IMR-90 (cell line): ENCODE results near the gene PSKH1. TPM values are rescaled to one million over a fixed set of nuclear protein-coding genes. Genes with fewer than 3 reads are reported as not detected.

ENCODE experiments used
- ATAC-seq: fragments of 200-7000 bp; cut with Tn5 transposase; 2 replicates; pipeline ENCODE4 v1.9.1; 2020; ENCODE audit warnings: low read depth, mild to moderate bottlenecking, moderate library complexity
- BruUV-seq: library from RNA; stranded (reverse); fragments of 400-500 nt; replicated peaks from 2 replicates; lab custom pipeline; 2021; lab: Mats Ljungman, UMichigan
- CTCF ChIA-PET: fragments of 300-600 bp; formaldehyde crosslinking; extraction: SDS; loops from one replicate; lab custom pipeline; 2021; ENCODE audit warnings: antibody characterized with exemption; lab: Yijun Ruan, JAX
- POLR2A ChIA-PET: fragments of 300-600 bp; sonication (Branson Sonifier 250); formaldehyde crosslinking; loops from one replicate; lab custom pipeline; 2022; ENCODE audit warnings: antibody characterized with exemption; ENCODE audit not compliant: unreplicated experiment; lab: Charles Lee
- DNase-seq: peaks from one replicate; pipeline ENCODE4 v3.0.0; 2013
- H2AFZ ChIP-seq: replicated peaks from 2 replicates; pipeline ENCODE3; 2013; ENCODE audit warnings: low read length, mild to moderate bottlenecking; ENCODE audit not compliant: poor library complexity
- H2AK5ac ChIP-seq: 2 replicates; pipeline ENCODE4 v1.6.1; 2013; ENCODE audit warnings: low read depth, low read length, inconsistent platforms
- H2AK9ac ChIP-seq: replicated peaks from 2 replicates; pipeline ENCODE3; 2013; ENCODE audit warnings: mild to moderate bottlenecking, low read depth, low read length, moderate library complexity; ENCODE audit not compliant: poor library complexity
- H2BK120ac ChIP-seq: 2 replicates; pipeline ENCODE4 v1.6.1; 2013; ENCODE audit warnings: low read depth, low read length, inconsistent platforms
- H2BK15ac ChIP-seq: 3 replicates; pipeline ENCODE4 v1.6.1; 2013; ENCODE audit warnings: low read depth, low read length, inconsistent platforms
- H2BK20ac ChIP-seq: 2 replicates; pipeline ENCODE4 v1.6.1; 2013; ENCODE audit warnings: low read depth, mild to moderate bottlenecking, inconsistent platforms, low read length, moderate library complexity
- H2BK5ac ChIP-seq: 2 replicates; pipeline ENCODE4 v1.6.1; 2013; ENCODE audit warnings: mild to moderate bottlenecking, low read depth, low read length, inconsistent platforms; ENCODE audit not compliant: poor library complexity, severe bottlenecking
- H3K14ac ChIP-seq: replicated peaks from 2 replicates; pipeline ENCODE4 v1.6.1; 2013; ENCODE audit warnings: low read depth, low read length, inconsistent platforms
- H3K18ac ChIP-seq: 2 replicates; pipeline ENCODE4 v1.6.1; 2013; ENCODE audit warnings: low read depth, low read length, control low read depth
- H3K23ac ChIP-seq: 2 replicates; pipeline ENCODE4 v1.6.1; 2013; ENCODE audit warnings: low read depth, low read length, inconsistent platforms
- H3K27ac ChIP-seq: 2 replicates; pipeline ENCODE4 v1.5.1; 2013; ENCODE audit warnings: mild to moderate bottlenecking, control low read depth, low read length; ENCODE audit not compliant: insufficient read depth
- H3K27me3 ChIP-seq: 2 replicates; pipeline ENCODE4 v1.6.1; 2013; ENCODE audit warnings: low read length; ENCODE audit not compliant: control insufficient read depth, insufficient read depth
- H3K36me3 ChIP-seq: 2 replicates; pipeline ENCODE4 v1.6.1; 2013; ENCODE audit warnings: low read length, mixed read lengths; ENCODE audit not compliant: control insufficient read depth, insufficient read depth
- H3K4ac ChIP-seq: 2 replicates; pipeline ENCODE4 v1.6.1; 2013; ENCODE audit warnings: low read depth, low read length, inconsistent platforms
- H3K4me1 ChIP-seq: 2 replicates; pipeline ENCODE4 v1.6.1; 2013; ENCODE audit warnings: low read length, mixed read lengths; ENCODE audit not compliant: control insufficient read depth, insufficient read depth
- H3K4me2 ChIP-seq: 2 replicates; pipeline ENCODE4 v1.6.1; 2013; ENCODE audit warnings: low read depth, mild to moderate bottlenecking, control low read depth, low read length, moderate library complexity
- H3K4me3 ChIP-seq: 2 replicates; pipeline ENCODE4 v1.5.1; 2013; ENCODE audit warnings: low read depth, mild to moderate bottlenecking, control low read depth, low read length, moderate library complexity; ENCODE audit not compliant: insufficient read depth
- H3K56ac ChIP-seq: 2 replicates; pipeline ENCODE4 v1.6.1; 2013; ENCODE audit warnings: low read length, inconsistent platforms; ENCODE audit not compliant: insufficient read depth; ENCODE audit errors: extremely low read depth
- H3K79me1 ChIP-seq, 2 experiments: 2 replicates each; pipeline ENCODE4 v1.6.1; 2013; ENCODE audit warnings: low read length in 2 of 2, inconsistent platforms in 1 of 2, low read depth in 1 of 2
- H3K9ac ChIP-seq: 2 replicates; pipeline ENCODE4 v1.6.1; 2013; ENCODE audit warnings: low read depth, low read length, control low read depth
- H3K9me1 ChIP-seq: 2 replicates; pipeline ENCODE4 v1.6.1; 2013; ENCODE audit warnings: low read length, inconsistent platforms; ENCODE audit not compliant: insufficient read depth
- H3K9me3 ChIP-seq: 2 replicates; pipeline ENCODE4 v1.6.1; 2013; ENCODE audit warnings: low read length; ENCODE audit not compliant: control insufficient read depth, insufficient read depth
- H4K20me1 ChIP-seq: 2 replicates; pipeline ENCODE4 v1.6.1; 2013; ENCODE audit warnings: low read length, inconsistent platforms; ENCODE audit not compliant: insufficient read depth
- H4K5ac ChIP-seq: 2 replicates; pipeline ENCODE4 v1.6.1; 2013; ENCODE audit warnings: mild to moderate bottlenecking, low read depth, low read length, control low read depth
- H4K8ac ChIP-seq, 2 experiments: 2 replicates each; pipeline ENCODE4 v1.6.1; 2013; ENCODE audit warnings: low read depth in 2 of 2, low read length in 2 of 2, control low read depth in 1 of 2, inconsistent platforms in 1 of 2
- H4K91ac ChIP-seq: 2 replicates; pipeline ENCODE4 v1.6.1; 2013; ENCODE audit warnings: low read depth, low read length, inconsistent platforms; ENCODE audit not compliant: insufficient read depth
- BHLHE40 ChIP-seq: fragments of 150-350 bp; IDR thresholded peaks from 2 replicates; pipeline ENCODE4 v1.6.1; 2016; ENCODE audit warnings: mild to moderate bottlenecking, low read depth, low read length
- CEBPB ChIP-seq: IDR thresholded peaks from 2 replicates; pipeline ENCODE4 v1.6.1; 2012; ENCODE audit warnings: low read depth, low read length, improper control_type of control experiment
- CHD1 ChIP-seq: IDR thresholded peaks from 2 replicates; pipeline ENCODE4 v1.6.1; 2012; ENCODE audit warnings: low read depth, low read length, improper control_type of control experiment
- CTCF ChIP-seq: conservative IDR thresholded peaks from 2 replicates; pipeline ENCODE4 v1.5.1; 2012; ENCODE audit warnings: mild to moderate bottlenecking, low read depth, low read length, improper control_type of control experiment
- ELK1 ChIP-seq: fragments of 150-350 bp; IDR thresholded peaks from 2 replicates; pipeline ENCODE4 v1.6.1; 2016; ENCODE audit warnings: low read depth, mild to moderate bottlenecking, low read length, moderate library complexity, borderline replicate concordance
- MAFK ChIP-seq: IDR thresholded peaks from 2 replicates; pipeline ENCODE4 v1.6.1; 2012; ENCODE audit warnings: low read depth, low read length, improper control_type of control experiment
- MAZ ChIP-seq: IDR thresholded peaks from 2 replicates; pipeline ENCODE4 v1.6.1; 2012; ENCODE audit warnings: low read depth, mild to moderate bottlenecking, low read length, improper control_type of control experiment, moderate library complexity, borderline replicate concordance
- MXI1 ChIP-seq: IDR thresholded peaks from 2 replicates; pipeline ENCODE4 v1.6.1; 2012; ENCODE audit warnings: low read depth, mild to moderate bottlenecking, low read length, moderate library complexity, borderline replicate concordance
- NFE2L2 ChIP-seq: fragments of 150-350 bp; IDR thresholded peaks from 2 replicates; pipeline ENCODE4 v1.6.1; 2016; ENCODE audit warnings: low read depth, mild to moderate bottlenecking, low read length
- RAD21 ChIP-seq: IDR thresholded peaks from 2 replicates; pipeline ENCODE4 v1.6.1; 2012; ENCODE audit warnings: low read length, improper control_type of control experiment
- USF2 ChIP-seq: fragments of 150-350 bp; IDR thresholded peaks from 2 replicates; pipeline ENCODE4 v1.6.1; 2017; ENCODE audit warnings: mild to moderate bottlenecking, antibody characterized with exemption, low read length, low read depth
- WGBS, 2 experiments: methylation state at CpG; one replicate each; pipeline versions ENCODE4 v1.1.5 to v1.1.7; 2013; ENCODE audit warnings: missing lambda C conversion rate in 2 of 2; ENCODE audit not compliant: insufficient read length in 1 of 2; ENCODE audit errors: extremely low coverage in 2 of 2; 5-methylcytosine and 5-hydroxymethylcytosine counted together
- dilution Hi-C: fragments of 300-500 bp; cut with HindIII; formaldehyde crosslinking; loops from one replicate; pipeline ENCODE4 v1.14.3; 2018; ENCODE audit warnings: low sequenced_read_pairs; ENCODE audit not compliant: unreplicated experiment
- in situ Hi-C: fragments of 300-500 bp; cut with MboI; formaldehyde crosslinking; loops from 3 replicates; pipeline ENCODE4 v1.14.3; 2019; ENCODE audit warnings: low sequenced_read_pairs, inconsistent platforms, mixed read lengths
- intact Hi-C: fragments of 100-400 bp; cut with micrococcal nuclease; formaldehyde crosslinking; loops from 2 replicates; pipeline ENCODE4 v1.10.0; 2022
- polyA plus RNA-seq, 3 experiments: library from polyadenylated mRNA; depleted of rRNA; stranded (reverse); fragments of >200 nt; gene quantifications; 2 replicates each; pipeline ENCODE4 v1.2.3, GENCODE V29; 2012; ENCODE audit warnings: low replicate concordance in 1 of 3
- total RNA-seq: library from RNA; depleted of rRNA; stranded (reverse); fragments of >200 nt; gene quantifications from 2 replicates; pipeline ENCODE4 v1.2.3, GENCODE V29; 2012

PSKH1 gene
- total and polyA plus RNA-seq, 2 of the 4 experiments (the other 2 are of a cell fraction) = 11.5 to 26.7 TPM

GRCh38 chr16:67935101-67935401, 42.0 kb downstream of the PSKH1 start (continued):
- no peak for TF ChIP-seq CTCF
- TF ChIP-seq MAFK = no peak

- H3K79me1 ChIP-seq = peaks cover 14 to 50% of the 10 kb centered on the region in 2 experiments; a peak in 3 of 4 replicates
- peak overlapping the region; percentile 26 for H3K18ac ChIP-seq
- ChIA-PET CTCF (interaction anchor here (0.6 to 3.0 kb wide), 2 partner anchors 18 to 119 kb away, joined by 3 to 16 read pairs; no protein-coding TSS in a partner anchor), POLR2A (interaction anchor here (0.5 to 0.7 kb wide), 3 partner anchors 151 to 414 kb away, joined by 3 read pairs; partner anchors contain the start of gene ACD)
- peak overlapping the region; percentile 55; the same call in 1 of the 2 replicates for H2BK120ac ChIP-seq
- no peak overlapping the region for H2BK20ac ChIP-seq
- peak overlapping the region; percentile 95 for H3K4ac ChIP-seq
- dilution Hi-C loops = no loop called here
- H3K9ac ChIP-seq = peak overlapping the region; percentile 99
- peak overlapping the region; percentile 100 for H2AK9ac ChIP-seq
- in situ Hi-C loops = loop anchor here (25.0 kb wide), 1 partner anchor 398 kb away; the partner anchor contains the start of gene RIPOR1
- H2BK15ac ChIP-seq = no peak overlapping the region
- peak overlapping the region; percentile 98 for H2AK5ac ChIP-seq
- H3K4me3 ChIP-seq = peak overlapping the region; percentile 94
- H3K36me3 ChIP-seq = peaks cover 18% of the 10 kb centered on the region
- peaks cover 11% of the 10 kb centered on the region for H3K4me1 ChIP-seq
- no peaks in the 10 kb centered on the region for H3K9me3 ChIP-seq
- H3K14ac ChIP-seq = peak overlapping the region; percentile 99
- no peaks in the 10 kb centered on the region for H3K27me3 ChIP-seq
- WGBS, 2 experiments = 1% methylated on average over 30 of the region's 55 CpGs; no CpG with 5 or more reads in 1 of the 2 experiments
- DNase-seq (peak; percentile 87), ATAC-seq (peak; percentile 81)
- peaks cover 12% of the 10 kb centered on the region for H3K9me1 ChIP-seq
- no TSS peak for BruUV-seq
- H4K8ac ChIP-seq = peak overlapping the region; percentile 91 to 97
- intact Hi-C loops = loop anchor here (1.0 to 5.0 kb wide), 2 partner anchors 105 to 373 kb away; partner anchors contain the start of gene CTCF
- H3K4me2 ChIP-seq = peak overlapping the region; percentile 94
- H3K56ac ChIP-seq = peak overlapping the region; percentile 89
- H3K27ac ChIP-seq = peak overlapping the region; percentile 98
- H2AFZ ChIP-seq = peak overlapping the region; percentile 99
- H4K5ac ChIP-seq = peak overlapping the region; percentile 87
- H3K23ac ChIP-seq = peak overlapping the region; percentile 97
- peaks cover 14% of the 10 kb centered on the region for H4K20me1 ChIP-seq
- peak overlapping the region; percentile 93 for H4K91ac ChIP-seq
- H2BK5ac ChIP-seq = peak overlapping the region; percentile 89
- TF ChIP-seq RAD21 (no peak), MAZ (peak; percentile 37; the same call in 1 of the 2 replicates), BHLHE40 (no peak), NFE2L2 (no peak), ELK1 (no peak), MAFK (no peak), MXI1 (0 out of 2 replicates have a peak, but pooled peaks have one; percentile 60), CHD1 (0 out of 2 replicates have a peak, but pooled peaks have one; percentile 51), USF2 (peak; percentile 91), CEBPB (no peak)
Observed at GRCh38 chr16:67935402-67936123, 42.5 kb downstream of the PSKH1 start.
